Measurements from ENCODE around the gene CDCA8.
"Not testable (repeated sequence)": the region's sequence is repeated elsewhere in the genome, so short reads cannot be mapped to it uniquely, and the experiment has no call there.

The CDCA8 gene

GRCh38 chr1:37673920-37674319, 18.4 kb upstream of the CDCA8 start:
- peak; percentile 77 for DNase-seq

GRCh38 chr1:37676281-37677142, 15.8 kb upstream of the CDCA8 start:
- no peak for DNase-seq

- DNase-seq = no peak
These were observed 15.2 kb upstream of the CDCA8 start for GRCh38 chr1:37677143-37677439.

- no peak for DNase-seq
These were observed 14.5 kb upstream of the CDCA8 start for GRCh38 chr1:37677808-37678207.

GRCh38 chr1:37680933-37681332, 11.4 kb upstream of the CDCA8 start:
- no peak for DNase-seq

- DNase-seq = peak; percentile 81
These were observed 9.9 kb upstream of the CDCA8 start for GRCh38 chr1:37682334-37682987.

GRCh38 chr1:37684182-37684581, 8.1 kb upstream of the CDCA8 start:
- not testable (repeated sequence) for DNase-seq

- DNase-seq = no peak
These were observed 6.6 kb upstream of the CDCA8 start for GRCh38 chr1:37685722-37686121.

GRCh38 chr1:37687764-37688163, 4.6 kb upstream of the CDCA8 start:
- DNase-seq = not testable (repeated sequence)

GRCh38 chr1:37688926-37689325, 3.4 kb upstream of the CDCA8 start:
- no peak for DNase-seq

- peak; percentile 20 for DNase-seq
These were observed 729 bp upstream of the CDCA8 start for GRCh38 chr1:37691497-37692077.

- no peak for DNase-seq
These were observed 489 bp downstream of the CDCA8 start for GRCh38 chr1:37692834-37693175.

- no peak for DNase-seq
These were observed 4.8 kb downstream of the CDCA8 start for GRCh38 chr1:37697090-37697489.

- DNase-seq = no peak
These were observed 5.4 kb downstream of the CDCA8 start for GRCh38 chr1:37697737-37698136.

- DNase-seq = peak; percentile 20
These were observed 6.8 kb downstream of the CDCA8 start for GRCh38 chr1:37699147-37699546.

GRCh38 chr1:37701051-37701450, 8.7 kb downstream of the CDCA8 start:
- no peak for DNase-seq

GRCh38 chr1:37703061-37703460, 10.7 kb downstream of the CDCA8 start:
- DNase-seq = no peak

GRCh38 chr1:37704966-37705365, 12.7 kb downstream of the CDCA8 start:
- no peak for DNase-seq

GRCh38 chr1:37705399-37705798, 13.1 kb downstream of the CDCA8 start:
- DNase-seq = no peak

- no peak for DNase-seq
These were observed 16.2 kb downstream of the CDCA8 start for GRCh38 chr1:37708471-37708870.

- DNase-seq = no peak
These were observed 21.9 kb downstream of the CDCA8 start for GRCh38 chr1:37714226-37714625.

GRCh38 chr1:37714689-37715088, 22.4 kb downstream of the CDCA8 start:
- no peak for DNase-seq

- no peak for DNase-seq
These were observed 24.0 kb downstream of the CDCA8 start for GRCh38 chr1:37716321-37716720.

- DNase-seq = no peak
These were observed 25.3 kb downstream of the CDCA8 start for GRCh38 chr1:37717631-37718030.

All from CD4-positive, alpha-beta T cell treated with Interleukin-10 for 1 hour (primary cell).